Measurements from ENCODE around the gene TSPEAR.

The TSPEAR gene

GRCh38 chr21:44555200-44555875 is 156.0 kb downstream of the TSPEAR start:
- Histone ChIP-seq H3K36me3 (ENCODE audit: control insufficient read depth, low read length) (no peaks in the 10 kb centered on the region), H3K79me2 (ENCODE audit: control insufficient read depth, low read length) (no peaks in the 10 kb centered on the region), H3K4me2 (ENCODE audit: low read length) (no peak overlapping the region), H4K20me1 (ENCODE audit: control insufficient read depth, insufficient read depth, low read depth, low read length) (no peaks in the 10 kb centered on the region), H3K27ac (ENCODE audit: low read depth, low read length) (no peak overlapping the region), H3K9me3 (ENCODE audit: control insufficient read depth, insufficient read depth, low read length) (no peaks in the 10 kb centered on the region), H3K4me3 (ENCODE audit: low read length) (no peak overlapping the region), H3K27me3 (ENCODE audit: control insufficient read depth, low read length) (peaks cover 6% of the 10 kb centered on the region; the same call in 1 of the 2 replicates), H3K9me2 (replicated peaks; ENCODE audit: control insufficient read depth, low read length) (no peaks in the 10 kb centered on the region), H3K4me1 (ENCODE audit: control insufficient read depth, low read length) (no peaks in the 10 kb centered on the region), H3F3A (ENCODE audit: control insufficient read depth, insufficient read depth) (no peaks in the 10 kb centered on the region)
- TF ChIP-seq EZH2phosphoT487 (IDR thresholded peaks at IDR 0.05; ENCODE audit: borderline replicate concordance, low read length) (no peak), CTCF (IDR thresholded peaks at IDR 0.05; ENCODE audit: low read depth, low read length, poor library complexity, severe bottlenecking) (no peak)

GRCh38 chr21:44552681-44553080 is 158.7 kb downstream of the TSPEAR start:
- H4K20me1 ChIP-seq (ENCODE audit: control insufficient read depth, insufficient read depth, low read depth, low read length), result no peaks in the 10 kb centered on the region
- H3K4me1 ChIP-seq (ENCODE audit: control insufficient read depth, low read length), result peaks cover 3% of the 10 kb centered on the region
- H3K79me2 ChIP-seq (ENCODE audit: control insufficient read depth, low read length), result no peaks in the 10 kb centered on the region
- no peak overlapping the region for H3K4me3 ChIP-seq (ENCODE audit: low read length)
- no peaks in the 10 kb centered on the region for H3K27me3 ChIP-seq (ENCODE audit: control insufficient read depth, low read length)
- no peak overlapping the region for H3K27ac ChIP-seq (ENCODE audit: low read depth, low read length)
- H3K4me2 ChIP-seq (ENCODE audit: low read length), result no peak overlapping the region
- H3K36me3 ChIP-seq (ENCODE audit: control insufficient read depth, low read length), result no peaks in the 10 kb centered on the region
- H3K9me2 ChIP-seq (replicated peaks; ENCODE audit: control insufficient read depth, low read length), result no peaks in the 10 kb centered on the region
- TF ChIP-seq EZH2phosphoT487 (IDR thresholded peaks at IDR 0.05; ENCODE audit: borderline replicate concordance, low read length) (no peak), CTCF (IDR thresholded peaks at IDR 0.05; ENCODE audit: low read depth, low read length, poor library complexity, severe bottlenecking) (no peak)
- H3F3A ChIP-seq (ENCODE audit: control insufficient read depth, insufficient read depth), result no peaks in the 10 kb centered on the region
- H3K9me3 ChIP-seq (ENCODE audit: control insufficient read depth, insufficient read depth, low read length), result peaks cover 2% of the 10 kb centered on the region; the same call in 1 of the 2 replicates

- H3K36me3 ChIP-seq (ENCODE audit: control insufficient read depth, low read length), result no peaks in the 10 kb centered on the region
- peaks cover 9% of the 10 kb centered on the region for H3K4me1 ChIP-seq (ENCODE audit: control insufficient read depth, low read length)
- H3K27ac ChIP-seq (ENCODE audit: low read depth, low read length), result no peak overlapping the region
- H3K4me3 ChIP-seq (ENCODE audit: low read length), result no peak overlapping the region
- H3F3A ChIP-seq (ENCODE audit: control insufficient read depth, insufficient read depth), result no peaks in the 10 kb centered on the region
- no peak for TF ChIP-seq EZH2phosphoT487 (IDR thresholded peaks at IDR 0.05; ENCODE audit: borderline replicate concordance, low read length)
- no peak for TF ChIP-seq CTCF (IDR thresholded peaks at IDR 0.05; ENCODE audit: low read depth, low read length, poor library complexity, severe bottlenecking)
- no peaks in the 10 kb centered on the region for H3K27me3 ChIP-seq (ENCODE audit: control insufficient read depth, low read length)
- no peaks in the 10 kb centered on the region for H3K79me2 ChIP-seq (ENCODE audit: control insufficient read depth, low read length)
- peaks cover 6% of the 10 kb centered on the region for H3K9me3 ChIP-seq (ENCODE audit: control insufficient read depth, insufficient read depth, low read length)
- no peaks in the 10 kb centered on the region for H4K20me1 ChIP-seq (ENCODE audit: control insufficient read depth, insufficient read depth, low read depth, low read length)
- H3K9me2 ChIP-seq (replicated peaks; ENCODE audit: control insufficient read depth, low read length), result no peaks in the 10 kb centered on the region
- no peak overlapping the region for H3K4me2 ChIP-seq (ENCODE audit: low read length)
Observed at GRCh38 chr21:44552136-44552535, 159.2 kb downstream of the TSPEAR start.

Measured in DOHH2 (cell line).